ENCODE data around the gene LHX3. TPM values are rescaled to one million over a fixed set of nuclear protein-coding genes. Genes with fewer than 3 reads are reported as not detected.

LHX3 gene
- total and polyA plus RNA-seq, 2 of the 8 experiments (the other 6 are each of a cell fraction or from before 2014, with no cell fraction given) = 0.02 TPM; not detected in 1

DNA sequence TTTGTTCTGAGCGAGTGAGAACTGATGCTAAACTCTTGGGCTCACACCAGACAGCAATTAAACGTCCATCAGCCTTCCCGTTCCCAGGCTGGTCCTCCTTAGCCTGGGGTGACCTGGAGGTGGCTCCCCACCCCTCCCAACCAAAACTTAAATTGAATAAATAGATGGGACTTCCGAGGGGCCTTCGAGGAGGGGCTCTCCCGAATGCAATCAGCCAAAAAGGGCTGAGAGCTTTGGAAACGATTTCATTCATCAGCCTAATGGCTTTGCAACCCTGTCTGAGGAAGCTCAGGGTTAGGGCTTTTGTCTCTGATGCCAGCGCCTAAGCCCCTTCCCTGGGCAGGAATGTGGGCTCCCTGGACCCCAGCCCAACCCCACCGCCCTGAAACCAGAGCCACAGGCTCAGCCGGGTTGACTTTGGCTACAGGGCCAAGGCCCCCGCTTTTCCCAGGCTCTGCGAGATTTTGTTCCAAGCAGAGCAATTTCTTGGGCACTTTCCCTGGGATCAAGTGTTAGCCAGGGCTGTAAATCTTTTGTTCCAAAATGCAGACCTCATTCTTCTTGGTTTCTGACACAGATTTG is 29.2 kb downstream of the LHX3 start (continued):
- no peak for TF ChIP-seq TAF1 (IDR thresholded peaks at IDR 0.05; ENCODE audit: low read depth, low read length)
- TF ChIP-seq CHD2 (IDR thresholded peaks at IDR 0.05; ENCODE audit: low read length) = no peak
- TF ChIP-seq, protein P1, sequence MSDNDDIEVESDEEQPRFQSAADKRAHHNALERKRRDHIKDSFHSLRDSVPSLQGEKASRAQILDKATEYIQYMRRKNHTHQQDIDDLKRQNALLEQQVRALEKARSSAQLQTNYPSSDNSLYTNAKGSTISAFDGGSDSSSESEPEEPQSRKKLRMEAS (IDR thresholded peaks at IDR 0.05) = no peak

All from H1 (cell line).